ENCODE results near the gene UBE2B.
"Not testable (repeated sequence)": the region's sequence is repeated elsewhere in the genome, so short reads cannot be mapped to it uniquely, and the experiment has no call there.

UBE2B gene

GRCh38 chr5:134420343-134420742 lies 49.0 kb downstream of the UBE2B start:
- Histone ChIP-seq H3K27ac (replicated peaks; ENCODE audit: low read length) (no peak overlapping the region), H4K8ac (ENCODE audit: low read depth, low read length) (no peak overlapping the region), H3K4me2 (ENCODE audit: insufficient read depth, low read length, poor library complexity, severe bottlenecking) (no peak overlapping the region), H3K18ac (ENCODE audit: low read length) (no peak overlapping the region), H2AFZ (ENCODE audit: low read length) (no peak overlapping the region), H3K4me1 (ENCODE audit: control insufficient read depth in 2 of 2, insufficient read depth in 1 of 2, low read depth in 1 of 2, low read length in 2 of 2) (no peaks in the 10 kb centered on the region), H3K9me3 (replicated peaks in 1 of 2; ENCODE audit: control insufficient read depth in 2 of 2, insufficient read depth in 1 of 2, low read depth in 1 of 2, low read length in 2 of 2) (no peaks in the 10 kb centered on the region), H2AK5ac (ENCODE audit: low read depth, low read length) (no peak overlapping the region), H2BK15ac (ENCODE audit: low read length) (no peak overlapping the region), H4K91ac (ENCODE audit: low read depth, low read length, poor library complexity) (no peak overlapping the region), H3K36me3 (replicated peaks in 1 of 2; ENCODE audit: control insufficient read depth in 2 of 2, insufficient read depth in 2 of 2, low read length in 2 of 2) (no peaks in the 10 kb centered on the region), H3K4ac (ENCODE audit: low read length) (no peak overlapping the region), H3K79me1 (ENCODE audit: low read depth, low read length) (no peaks in the 10 kb centered on the region), H3K23ac (ENCODE audit: low read depth, low read length, poor library complexity) (no peak overlapping the region), H3K14ac (ENCODE audit: low read length) (no peak overlapping the region), H2BK5ac (ENCODE audit: low read length) (no peak overlapping the region), H3K9ac (ENCODE audit: low read depth, low read length, poor library complexity) (no peak overlapping the region), H2BK120ac (ENCODE audit: low read depth, low read length) (no peak overlapping the region), H3K4me3 (ENCODE audit: low read length in 2 of 2) (no peak overlapping the region), H2BK12ac (ENCODE audit: low read length) (no peak overlapping the region), H3K27me3 (ENCODE audit: control insufficient read depth in 3 of 3, insufficient read depth in 3 of 3, low read depth in 1 of 3, low read length in 3 of 3) (no peaks in the 10 kb centered on the region)
- no CpG with 5 or more reads among the region's 2 CpGs for WGBS, 2 donors (ENCODE audit: extremely low coverage in 2 of 2, insufficient read length in 2 of 2, insufficient replicate concordance in 1 of 2)
- DNase-seq (ENCODE audit: low spot score): no peak

- not testable (repeated sequence) for H3K27ac ChIP-seq (replicated peaks; ENCODE audit: low read length); H3K36me3 ChIP-seq (replicated peaks in 1 of 2; ENCODE audit: control insufficient read depth in 2 of 2, insufficient read depth in 2 of 2, low read length in 2 of 2)
- no CpG with 5 or more reads among the region's 4 CpGs for WGBS, 2 donors (ENCODE audit: extremely low coverage in 2 of 2, insufficient read length in 2 of 2, insufficient replicate concordance in 1 of 2)
Observed at GRCh38 chr5:134421038-134421437, 49.7 kb downstream of the UBE2B start.

GRCh38 chr5:134422791-134423365 lies 51.5 kb downstream of the UBE2B start:
- Histone ChIP-seq H4K91ac (ENCODE audit: low read depth, low read length, poor library complexity) (no peak overlapping the region), H3K4me2 (ENCODE audit: insufficient read depth, low read length, poor library complexity, severe bottlenecking) (no peak overlapping the region), H3K14ac (ENCODE audit: low read length) (no peak overlapping the region), H3K18ac (ENCODE audit: low read length) (no peak overlapping the region), H3K79me1 (ENCODE audit: low read depth, low read length) (no peaks in the 10 kb centered on the region), H3K4me1 (ENCODE audit: control insufficient read depth in 2 of 2, insufficient read depth in 1 of 2, low read depth in 1 of 2, low read length in 2 of 2) (no peaks in the 10 kb centered on the region), H3K27me3 (ENCODE audit: control insufficient read depth in 3 of 3, insufficient read depth in 3 of 3, low read depth in 1 of 3, low read length in 3 of 3) (peaks cover 0 to 3% (median 0%) of the 10 kb centered on the region in 3 experiments), H2BK12ac (ENCODE audit: low read length) (no peak overlapping the region), H3K23ac (ENCODE audit: low read depth, low read length, poor library complexity) (no peak overlapping the region), H3K4ac (ENCODE audit: low read length) (no peak overlapping the region), H2AFZ (ENCODE audit: low read length) (no peak overlapping the region), H4K8ac (ENCODE audit: low read depth, low read length) (no peak overlapping the region), H3K9ac (ENCODE audit: low read depth, low read length, poor library complexity) (no peak overlapping the region), H2AK5ac (ENCODE audit: low read depth, low read length) (no peak overlapping the region), H3K9me3 (replicated peaks in 1 of 2; ENCODE audit: control insufficient read depth in 2 of 2, insufficient read depth in 1 of 2, low read depth in 1 of 2, low read length in 2 of 2) (no peaks in the 10 kb centered on the region), H3K27ac (replicated peaks; ENCODE audit: low read length) (no peak overlapping the region), H3K36me3 (replicated peaks in 1 of 2; ENCODE audit: control insufficient read depth in 2 of 2, insufficient read depth in 2 of 2, low read length in 2 of 2) (no peaks in the 10 kb centered on the region), H3K4me3 (ENCODE audit: low read length in 2 of 2) (no peak overlapping the region), H2BK5ac (ENCODE audit: low read length) (no peak overlapping the region), H2BK15ac (ENCODE audit: low read length) (no peak overlapping the region), H2BK120ac (ENCODE audit: low read depth, low read length) (no peak overlapping the region)
- no peak for DNase-seq (ENCODE audit: low spot score)
- no CpG with 5 or more reads among the region's 7 CpGs for WGBS, 2 donors (ENCODE audit: extremely low coverage in 2 of 2, insufficient read length in 2 of 2, insufficient replicate concordance in 1 of 2)

More at GRCh38 chr5:134421038-134421437, 49.7 kb downstream of the UBE2B start:
- not testable (repeated sequence) for H2BK120ac ChIP-seq (ENCODE audit: low read depth, low read length); H2BK15ac ChIP-seq (ENCODE audit: low read length); H3K27me3 ChIP-seq (ENCODE audit: control insufficient read depth in 3 of 3, insufficient read depth in 3 of 3, low read depth in 1 of 3, low read length in 3 of 3); H3K14ac ChIP-seq (ENCODE audit: low read length); H2BK5ac ChIP-seq (ENCODE audit: low read length); H3K4me3 ChIP-seq (ENCODE audit: low read length in 2 of 2); H3K4me1 ChIP-seq (ENCODE audit: control insufficient read depth in 2 of 2, insufficient read depth in 1 of 2, low read depth in 1 of 2, low read length in 2 of 2); H4K8ac ChIP-seq (ENCODE audit: low read depth, low read length); H3K79me1 ChIP-seq (ENCODE audit: low read depth, low read length); H3K4ac ChIP-seq (ENCODE audit: low read length); H3K9me3 ChIP-seq (replicated peaks in 1 of 2; ENCODE audit: control insufficient read depth in 2 of 2, insufficient read depth in 1 of 2, low read depth in 1 of 2, low read length in 2 of 2); H3K23ac ChIP-seq (ENCODE audit: low read depth, low read length, poor library complexity); H2AFZ ChIP-seq (ENCODE audit: low read length); H3K9ac ChIP-seq (ENCODE audit: low read depth, low read length, poor library complexity); H3K4me2 ChIP-seq (ENCODE audit: insufficient read depth, low read length, poor library complexity, severe bottlenecking); H4K91ac ChIP-seq (ENCODE audit: low read depth, low read length, poor library complexity); H2BK12ac ChIP-seq (ENCODE audit: low read length); H3K18ac ChIP-seq (ENCODE audit: low read length); H2AK5ac ChIP-seq (ENCODE audit: low read depth, low read length); DNase-seq (ENCODE audit: low spot score)

- Histone ChIP-seq H3K4me1 (ENCODE audit: control insufficient read depth in 2 of 2, insufficient read depth in 1 of 2, low read depth in 1 of 2, low read length in 2 of 2) (no peaks in the 10 kb centered on the region), H3K14ac (ENCODE audit: low read length) (no peak overlapping the region), H3K18ac (ENCODE audit: low read length) (no peak overlapping the region), H2BK5ac (ENCODE audit: low read length) (no peak overlapping the region), H2AFZ (ENCODE audit: low read length) (no peak overlapping the region), H3K9me3 (replicated peaks in 1 of 2; ENCODE audit: control insufficient read depth in 2 of 2, insufficient read depth in 1 of 2, low read depth in 1 of 2, low read length in 2 of 2) (no peaks in the 10 kb centered on the region), H3K36me3 (replicated peaks in 1 of 2; ENCODE audit: control insufficient read depth in 2 of 2, insufficient read depth in 2 of 2, low read length in 2 of 2) (no peaks in the 10 kb centered on the region), H4K8ac (ENCODE audit: low read depth, low read length) (no peak overlapping the region), H3K4me2 (ENCODE audit: insufficient read depth, low read length, poor library complexity, severe bottlenecking) (no peak overlapping the region), H2BK12ac (ENCODE audit: low read length) (no peak overlapping the region), H3K27me3 (ENCODE audit: control insufficient read depth in 3 of 3, insufficient read depth in 3 of 3, low read depth in 1 of 3, low read length in 3 of 3) (peaks cover 0 to 8% (median 0%) of the 10 kb centered on the region in 3 experiments), H4K91ac (ENCODE audit: low read depth, low read length, poor library complexity) (no peak overlapping the region), H2BK120ac (ENCODE audit: low read depth, low read length) (no peak overlapping the region), H3K9ac (ENCODE audit: low read depth, low read length, poor library complexity) (no peak overlapping the region), H3K4me3 (ENCODE audit: low read length in 2 of 2) (no peak overlapping the region), H3K27ac (replicated peaks; ENCODE audit: low read length) (no peak overlapping the region), H3K79me1 (ENCODE audit: low read depth, low read length) (no peaks in the 10 kb centered on the region), H2AK5ac (ENCODE audit: low read depth, low read length) (no peak overlapping the region), H2BK15ac (ENCODE audit: low read length) (no peak overlapping the region), H3K4ac (ENCODE audit: low read length) (no peak overlapping the region), H3K23ac (ENCODE audit: low read depth, low read length, poor library complexity) (no peak overlapping the region)
- no CpG with 5 or more reads among the region's 2 CpGs for WGBS, 2 donors (ENCODE audit: extremely low coverage in 2 of 2, insufficient read length in 2 of 2, insufficient replicate concordance in 1 of 2)
- no peak for DNase-seq (ENCODE audit: low spot score)
Observed at GRCh38 chr5:134423376-134423775, 52.0 kb downstream of the UBE2B start.
